PFSK-1 (cell line): ENCODE data around the gene ANKS4B.

Source experiments
- FOXP2 ChIP-seq: optimal IDR thresholded peaks from 2 replicates; pipeline ENCODE3; 2011; ENCODE audit warnings: borderline replicate concordance, control low read depth, inconsistent platforms; ENCODE audit not compliant: insufficient read depth; ENCODE audit errors: extremely low read length, extremely low read depth
- POLR2AphosphoS5 ChIP-seq: IDR thresholded peaks from 2 replicates; pipeline ENCODE4 v1.6.1; 2012; ENCODE audit warnings: low read depth, mild to moderate bottlenecking, control low read depth, low read length, moderate library complexity
- REST ChIP-seq, 2 experiments: IDR thresholded peaks; 2 replicates each; pipeline versions ENCODE4 v1.6.1 to v1.8.0; 2011 to 2012; ENCODE audit warnings: low read depth in 2 of 2, low read length in 2 of 2, control low read depth in 1 of 2, inconsistent platforms in 1 of 2, mild to moderate bottlenecking in 1 of 2, moderate library complexity in 1 of 2; ENCODE audit not compliant: insufficient read depth in 1 of 2
- SIN3A ChIP-seq: IDR thresholded peaks from 2 replicates; pipeline ENCODE4 v1.6.1; 2012; ENCODE audit warnings: mild to moderate bottlenecking, low read length, moderate library complexity, borderline replicate concordance; ENCODE audit not compliant: insufficient read depth
- TAF1 ChIP-seq: IDR thresholded peaks from 2 replicates; pipeline ENCODE4 v1.6.1; 2012; ENCODE audit warnings: low read length, control low read depth, borderline replicate concordance; ENCODE audit not compliant: insufficient read depth

ANKS4B gene

GRCh38 chr16:21275529-21275928 is 42.0 kb downstream of the ANKS4B start:
- TF ChIP-seq REST (IDR thresholded peaks at IDR 0.05; ENCODE audit: insufficient read depth in 1 of 2, low read depth in 2 of 2, low read length in 2 of 2) (no peak), SIN3A (no peak), POLR2AphosphoS5 (no peak), TAF1 (no peak), FOXP2 (no peak)

GRCh38 chr16:21276090-21276489 is 42.6 kb downstream of the ANKS4B start:
- TF ChIP-seq REST (IDR thresholded peaks at IDR 0.05; ENCODE audit: insufficient read depth in 1 of 2, low read depth in 2 of 2, low read length in 2 of 2) (no peak), FOXP2 (no peak), TAF1 (no peak), POLR2AphosphoS5 (no peak), SIN3A (no peak)

- TF ChIP-seq POLR2AphosphoS5: no peak
- no peak for TF ChIP-seq REST (IDR thresholded peaks at IDR 0.05; ENCODE audit: insufficient read depth in 1 of 2, low read depth in 2 of 2, low read length in 2 of 2)
- no peak for TF ChIP-seq SIN3A
- no peak for TF ChIP-seq FOXP2
- no peak for TF ChIP-seq TAF1
These were observed 43.8 kb downstream of the ANKS4B start for GRCh38 chr16:21277045-21277926.

GRCh38 chr16:21277927-21278706 is 44.6 kb downstream of the ANKS4B start, which contains the start of gene CRYM:
TSS of gene CRYM (minus strand) at chr16:21278290. CDS start at chr16:21278251, 39 bp downstream.
- no peak for TF ChIP-seq POLR2AphosphoS5
- TF ChIP-seq REST (IDR thresholded peaks at IDR 0.05; ENCODE audit: insufficient read depth in 1 of 2, low read depth in 2 of 2, low read length in 2 of 2): no peak
- no peak for TF ChIP-seq FOXP2
- no peak for TF ChIP-seq SIN3A
- TF ChIP-seq TAF1: no peak
